Muscle layer of duodenum (tissue), 2 donors: ENCODE data around the gene LAMB4.

Experiments used
- H3K27ac ChIP-seq: one replicate; pipeline ENCODE4 v1.7.0; 2013; ENCODE audit warnings: mild to moderate bottlenecking, low read length
- H3K27me3 ChIP-seq: one replicate; pipeline ENCODE4 v1.7.0; 2013; ENCODE audit warnings: low read depth, mild to moderate bottlenecking, control low read depth, low read length
- H3K36me3 ChIP-seq, 2 donors: one replicate each; pipeline ENCODE4 v1.7.0; 2013; ENCODE audit warnings: low read length in 2 of 2, control low read depth in 1 of 2, mild to moderate bottlenecking in 1 of 2; ENCODE audit not compliant: insufficient read depth in 2 of 2, control insufficient read depth in 1 of 2
- H3K4me1 ChIP-seq, 2 donors: one replicate each; pipeline ENCODE4 v1.7.0; 2013; ENCODE audit warnings: low read length in 2 of 2, mild to moderate bottlenecking in 2 of 2, control low read depth in 1 of 2, moderate library complexity in 1 of 2; ENCODE audit not compliant: insufficient read depth in 2 of 2, control insufficient read depth in 1 of 2
- H3K4me3 ChIP-seq, 2 donors: one replicate each; pipeline ENCODE4 v1.7.0; 2013; ENCODE audit warnings: low read length in 2 of 2, low read depth in 1 of 2, mild to moderate bottlenecking in 1 of 2
- H3K9me3 ChIP-seq, 2 donors: one replicate each; pipeline ENCODE4 v1.7.0; 2013; ENCODE audit warnings: low read length in 2 of 2, control low read depth in 1 of 2, mild to moderate bottlenecking in 1 of 2; ENCODE audit not compliant: control insufficient read depth in 1 of 2
- donor health status: healthy.

The LAMB4 gene

DNA sequence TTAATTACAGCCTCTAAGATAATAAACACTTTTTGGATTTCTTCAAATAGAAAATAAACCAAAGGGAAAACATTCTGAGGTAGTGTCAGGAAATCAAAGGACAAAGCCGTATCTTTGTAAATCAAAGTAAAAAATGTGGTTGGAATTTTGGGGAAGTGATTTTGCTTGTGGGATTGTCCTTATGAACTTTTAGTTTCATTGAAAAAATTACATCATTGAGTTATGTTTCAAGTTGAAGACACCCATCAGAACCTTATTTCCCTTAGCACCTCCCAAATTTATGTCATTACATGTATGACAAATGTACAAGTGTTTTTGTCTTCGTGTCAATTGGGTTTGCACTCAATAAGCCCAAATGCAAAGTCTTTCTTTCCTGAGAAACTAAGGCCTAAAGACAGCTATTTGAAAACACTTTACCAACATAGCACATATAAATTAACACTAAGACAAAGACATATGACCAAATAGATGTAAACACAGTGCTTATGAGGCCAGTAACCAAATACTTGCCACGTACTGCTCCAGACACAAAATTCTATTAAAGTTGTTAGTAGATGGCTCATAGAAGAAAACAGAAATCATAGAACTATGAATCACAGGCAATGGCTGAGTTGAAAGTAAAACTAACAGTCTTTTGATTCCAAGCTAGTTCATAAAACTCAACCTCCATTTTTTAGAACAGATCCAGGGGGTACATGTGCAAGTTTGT, 26.9 kb upstream of the LAMB4 start:
- no peak overlapping the region for H3K27ac ChIP-seq
- H3K4me1 ChIP-seq = no peaks in the 10 kb centered on the region

GRCh38 chr7:108152198-108152597, 22.0 kb upstream of the LAMB4 start:
- no peaks in the 10 kb centered on the region for H3K9me3 ChIP-seq
- no peaks in the 10 kb centered on the region for H3K27me3 ChIP-seq
- no peaks in the 10 kb centered on the region for H3K4me1 ChIP-seq
- no peak overlapping the region for H3K4me3 ChIP-seq
- no peaks in the 10 kb centered on the region for H3K36me3 ChIP-seq
- no peak overlapping the region for H3K27ac ChIP-seq

More for the DNA sequence above, 26.9 kb upstream of the LAMB4 start:
- Histone ChIP-seq H3K36me3 (no peaks in the 10 kb centered on the region), H3K4me3 (no peak overlapping the region), H3K9me3 (no peaks in the 10 kb centered on the region), H3K27me3 (no peaks in the 10 kb centered on the region)

DNA sequence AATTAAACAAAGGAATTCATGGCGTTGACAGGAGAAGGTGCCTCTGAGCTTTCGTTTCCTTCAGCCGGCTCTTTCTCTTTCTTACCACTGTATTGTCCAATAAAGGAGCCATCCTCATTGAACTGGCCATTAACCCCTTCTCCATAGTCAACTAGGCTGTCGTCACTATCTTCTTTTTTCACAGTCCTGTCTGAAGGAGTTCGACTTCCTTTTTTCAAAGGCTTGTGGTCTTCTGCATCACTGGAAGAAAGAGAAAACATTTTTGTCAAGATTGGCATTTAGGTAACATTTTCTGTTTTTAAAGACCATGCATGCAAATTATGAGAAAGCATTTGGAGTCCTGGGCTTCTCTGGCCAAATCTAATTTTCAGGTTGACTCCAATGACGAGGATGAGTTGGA, 19.7 kb upstream of the LAMB4 start:
- H3K4me3 ChIP-seq = no peak overlapping the region
- H3K9me3 ChIP-seq = no peaks in the 10 kb centered on the region
- H3K27me3 ChIP-seq = no peaks in the 10 kb centered on the region
- no peak overlapping the region for H3K27ac ChIP-seq
- H3K36me3 ChIP-seq = no peaks in the 10 kb centered on the region
- H3K4me1 ChIP-seq = peaks cover 0 to 10% of the 10 kb centered on the region in 2 donors

DNA sequence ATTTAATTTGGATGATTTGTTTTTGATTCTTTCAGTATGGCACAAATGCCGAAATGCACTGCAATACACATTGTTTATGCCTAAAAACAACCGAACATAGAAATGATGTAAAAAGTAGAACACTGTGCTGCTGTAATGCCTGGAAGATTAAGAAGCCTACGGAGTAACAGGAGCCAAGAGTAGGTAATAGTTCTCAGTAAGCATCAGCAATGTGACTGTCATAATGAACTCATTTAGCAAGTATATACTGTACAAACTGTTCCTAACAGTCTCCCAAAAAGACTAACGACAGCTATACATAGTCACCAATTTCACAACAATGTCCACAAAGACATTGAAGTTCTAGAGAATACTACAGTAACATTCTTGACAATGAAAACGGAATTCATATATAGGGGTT, 19.0 kb upstream of the LAMB4 start:
- no peaks in the 10 kb centered on the region for H3K27me3 ChIP-seq
- H3K4me3 ChIP-seq = no peak overlapping the region
- no peaks in the 10 kb centered on the region for H3K9me3 ChIP-seq
- H3K36me3 ChIP-seq = no peaks in the 10 kb centered on the region
- no peak overlapping the region for H3K27ac ChIP-seq
- H3K4me1 ChIP-seq = peaks cover 0 to 14% of the 10 kb centered on the region in 2 donors

- peaks cover 0 to 14% of the 10 kb centered on the region in 2 donors for H3K4me1 ChIP-seq
- H3K9me3 ChIP-seq = no peaks in the 10 kb centered on the region
- H3K27me3 ChIP-seq = no peaks in the 10 kb centered on the region
- H3K4me3 ChIP-seq = no peak overlapping the region
- H3K36me3 ChIP-seq = no peaks in the 10 kb centered on the region
- H3K27ac ChIP-seq = no peak overlapping the region
Observed at GRCh38 chr7:108147031-108147563, 16.9 kb upstream of the LAMB4 start.

DNA sequence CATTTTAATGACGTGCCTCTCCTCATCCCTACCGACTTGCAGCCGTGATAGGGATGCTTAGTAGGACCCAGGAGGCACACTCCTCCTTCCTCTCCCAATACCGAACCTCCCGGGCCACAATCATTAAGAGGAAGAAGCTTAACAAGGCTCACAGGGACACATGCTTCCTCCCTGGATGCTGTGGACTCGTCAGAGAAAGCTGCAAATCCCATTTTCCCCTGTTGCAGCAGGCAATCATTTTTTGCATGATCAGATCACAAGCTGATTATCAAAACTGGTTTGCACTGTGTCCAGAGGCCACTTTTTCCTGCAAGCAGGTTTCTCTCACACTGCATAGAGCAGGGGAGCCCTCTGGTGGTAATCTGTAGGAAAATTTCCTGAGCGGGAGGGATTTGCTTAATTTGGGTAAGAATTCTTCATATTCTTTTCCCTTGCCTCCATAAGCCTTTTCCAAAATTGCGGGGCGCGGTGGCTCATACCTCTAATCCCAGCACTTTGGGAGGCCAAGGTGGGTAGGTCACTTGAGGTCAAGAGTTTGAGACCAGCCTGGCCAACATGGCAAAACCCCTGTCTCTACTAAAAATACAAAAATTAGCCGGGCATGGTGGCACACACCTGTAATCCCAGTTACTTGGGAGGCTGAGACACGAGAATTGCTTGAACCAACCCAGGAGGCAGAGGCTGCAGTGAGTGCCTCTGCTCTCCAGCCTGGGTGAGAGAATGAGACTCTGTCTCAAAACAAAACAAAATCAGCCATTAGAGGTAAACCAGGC, 16.1 kb upstream of the LAMB4 start:
- Histone ChIP-seq H3K27ac (no peak overlapping the region), H3K4me1 (peaks cover 0 to 14% of the 10 kb centered on the region in 2 donors), H3K36me3 (no peaks in the 10 kb centered on the region), H3K9me3 (no peaks in the 10 kb centered on the region), H3K27me3 (no peaks in the 10 kb centered on the region), H3K4me3 (peak overlapping the region in 1 of 2 donors; percentile 43)

GRCh38 chr7:108145401-108145800, 15.2 kb upstream of the LAMB4 start:
- Histone ChIP-seq H3K27ac (no peak overlapping the region), H3K4me3 (no peak overlapping the region), H3K27me3 (no peaks in the 10 kb centered on the region), H3K36me3 (no peaks in the 10 kb centered on the region), H3K9me3 (no peaks in the 10 kb centered on the region), H3K4me1 (peaks cover 0 to 14% of the 10 kb centered on the region in 2 donors)

GRCh38 chr7:108144931-108145330, 14.8 kb upstream of the LAMB4 start:
- no peaks in the 10 kb centered on the region for H3K9me3 ChIP-seq
- H3K27ac ChIP-seq = no peak overlapping the region
- H3K36me3 ChIP-seq = no peaks in the 10 kb centered on the region
- no peak overlapping the region for H3K4me3 ChIP-seq
- no peaks in the 10 kb centered on the region for H3K27me3 ChIP-seq
- H3K4me1 ChIP-seq = peaks cover 0 to 14% of the 10 kb centered on the region in 2 donors

GRCh38 chr7:108143658-108144420, 13.7 kb upstream of the LAMB4 start:
- Histone ChIP-seq H3K4me1 (peaks cover 0 to 14% of the 10 kb centered on the region in 2 donors), H3K36me3 (no peaks in the 10 kb centered on the region), H3K27me3 (no peaks in the 10 kb centered on the region), H3K4me3 (no peak overlapping the region), H3K9me3 (no peaks in the 10 kb centered on the region), H3K27ac (no peak overlapping the region)

GRCh38 chr7:108142675-108143259, 12.6 kb upstream of the LAMB4 start:
- Histone ChIP-seq H3K4me3 (no peak overlapping the region), H3K9me3 (no peaks in the 10 kb centered on the region), H3K27me3 (no peaks in the 10 kb centered on the region), H3K27ac (no peak overlapping the region), H3K36me3 (no peaks in the 10 kb centered on the region), H3K4me1 (peaks cover 0 to 14% of the 10 kb centered on the region in 2 donors)

DNA sequence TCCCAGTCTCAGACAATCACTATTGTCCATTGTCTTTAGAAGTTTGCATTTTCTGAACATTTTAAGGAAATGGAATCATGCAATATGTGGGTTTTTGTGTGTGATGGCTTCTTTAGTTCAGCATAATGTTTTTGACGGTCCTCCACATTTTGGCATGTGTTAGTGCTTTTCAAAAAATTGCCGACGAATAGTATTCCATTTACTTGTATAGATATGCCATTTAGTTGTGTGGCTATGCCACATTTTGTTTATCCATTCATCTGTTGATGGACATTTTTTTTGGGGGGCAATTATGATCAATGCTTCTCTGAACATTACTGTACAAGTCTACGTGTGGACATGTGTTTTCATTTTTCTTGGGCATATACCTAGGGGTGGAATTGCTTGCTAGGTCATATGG, 12.0 kb upstream of the LAMB4 start:
- H3K36me3 ChIP-seq = no peaks in the 10 kb centered on the region
- H3K9me3 ChIP-seq = no peaks in the 10 kb centered on the region
- peaks cover 0 to 14% of the 10 kb centered on the region in 2 donors for H3K4me1 ChIP-seq
- H3K27me3 ChIP-seq = no peaks in the 10 kb centered on the region
- no peak overlapping the region for H3K4me3 ChIP-seq
- no peak overlapping the region for H3K27ac ChIP-seq
